Cardiac muscle cell (in vitro differentiated cells and primary cell): ENCODE data around the gene SPAG16. TPM values are rescaled to one million over a fixed set of nuclear protein-coding genes. Genes with fewer than 3 reads are reported as not detected.

Experiments
- DNase-seq, 2 donors: peaks; one replicate each; pipeline versions ENCODE4 v3.0.0 to v3.0.0-alpha.2; 2010 to 2017; ENCODE audit warnings: low read depth in 1 of 2, low spot score in 1 of 2
- H3K27ac ChIP-seq: fragments of 200-600 bp; sonication (generic); 2 replicates; pipeline ENCODE4 v1.5.1; 2016
- H3K27me3 ChIP-seq: fragments of 200-600 bp; sonication (generic); 2 replicates; pipeline ENCODE4 v1.6.0; 2016; ENCODE audit warnings: control low read depth
- H3K36me3 ChIP-seq: fragments of 200-600 bp; sonication (generic); 2 replicates; pipeline ENCODE4 v1.5.1; 2016; ENCODE audit warnings: control low read depth
- H3K4me1 ChIP-seq: fragments of 200-600 bp; sonication (generic); 2 replicates; pipeline ENCODE4 v1.8.1; 2017; ENCODE audit warnings: low read depth, mild to moderate bottlenecking, mixed run types
- H3K4me3 ChIP-seq: fragments of 200-600 bp; sonication (generic); 2 replicates; pipeline ENCODE4 v1.5.1; 2016; ENCODE audit warnings: mild to moderate bottlenecking
- H3K9me3 ChIP-seq: fragments of 200-600 bp; sonication (generic); 2 replicates; pipeline ENCODE4 v1.5.1; 2017; ENCODE audit warnings: low read depth, mild to moderate bottlenecking, control low read depth
- CTCF ChIP-seq: IDR thresholded peaks from 2 replicates; pipeline ENCODE4 v1.5.1; 2012; ENCODE audit warnings: low read depth, mild to moderate bottlenecking, low read length
- polyA plus RNA-seq: library from polyadenylated mRNA; unstranded; fragments of >200 nt; fragmentation: Nextera tagmentation; extraction: Ambion mirVana; gene quantifications from 2 replicates; pipeline ENCODE4 v1.2.1, GENCODE V29; 2016
- total RNA-seq: library from RNA; depleted of rRNA; stranded (reverse); fragments of >200 nt; gene quantifications from 2 replicates; pipeline ENCODE4 v1.2.3, GENCODE V29; 2016

SPAG16 gene
- total and polyA plus RNA-seq, 2 experiments from 2014 or later = 32.8 to 57.9 TPM

DNA sequence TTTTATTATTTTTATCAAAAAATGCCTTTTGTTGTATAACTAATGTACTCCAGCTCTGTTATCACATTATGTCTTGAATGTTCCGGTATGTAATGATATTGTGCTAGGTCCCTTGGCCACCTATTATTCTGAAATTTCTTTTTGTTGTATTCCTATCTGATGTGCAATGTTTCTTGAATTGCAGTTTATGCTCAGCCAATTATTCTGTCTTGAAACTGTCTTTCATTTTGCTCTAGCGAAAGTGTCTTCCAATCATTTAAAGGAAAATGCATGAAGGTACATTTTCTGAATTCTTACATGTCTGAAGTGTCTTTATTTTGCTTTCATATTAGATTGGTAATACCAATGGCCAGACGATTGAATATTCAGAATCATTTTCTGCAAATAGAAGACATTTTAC is 277.5 kb downstream of the SPAG16 start:
- Histone ChIP-seq H3K27ac (no peak overlapping the region), H3K27me3 (no peaks in the 10 kb centered on the region), H3K4me1 (peaks cover 7% of the 10 kb centered on the region), H3K4me3 (no peak overlapping the region), H3K36me3 (no peaks in the 10 kb centered on the region), H3K9me3 (no peaks in the 10 kb centered on the region)
- TF ChIP-seq CTCF = no peak
- no peak for DNase-seq

- H3K4me1 ChIP-seq = peaks cover 7% of the 10 kb centered on the region
- H3K36me3 ChIP-seq = no peaks in the 10 kb centered on the region
- H3K4me3 ChIP-seq = no peak overlapping the region
- no peaks in the 10 kb centered on the region for H3K27me3 ChIP-seq
- DNase-seq = no peak
- no peak for TF ChIP-seq CTCF
- H3K27ac ChIP-seq = no peak overlapping the region
- no peaks in the 10 kb centered on the region for H3K9me3 ChIP-seq
Observed at GRCh38 chr2:213562539-213563180, 278.4 kb downstream of the SPAG16 start.

GRCh38 chr2:213566846-213567245 is 282.6 kb downstream of the SPAG16 start:
- Histone ChIP-seq H3K4me1 (no peaks in the 10 kb centered on the region), H3K27ac (no peak overlapping the region), H3K36me3 (no peaks in the 10 kb centered on the region), H3K4me3 (no peak overlapping the region), H3K27me3 (no peaks in the 10 kb centered on the region), H3K9me3 (no peaks in the 10 kb centered on the region)
- DNase-seq = no peak
- no peak for TF ChIP-seq CTCF

- Histone ChIP-seq H3K9me3 (no peaks in the 10 kb centered on the region), H3K27ac (no peak overlapping the region), H3K27me3 (no peaks in the 10 kb centered on the region), H3K4me3 (no peak overlapping the region), H3K36me3 (no peaks in the 10 kb centered on the region), H3K4me1 (no peaks in the 10 kb centered on the region)
- TF ChIP-seq CTCF = no peak
- DNase-seq = no peak
Observed at GRCh38 chr2:213609570-213610170, 325.4 kb downstream of the SPAG16 start.

GRCh38 chr2:213627054-213627710 is 342.9 kb downstream of the SPAG16 start:
- H3K27me3 ChIP-seq = no peaks in the 10 kb centered on the region
- no peaks in the 10 kb centered on the region for H3K4me1 ChIP-seq
- no peaks in the 10 kb centered on the region for H3K9me3 ChIP-seq
- H3K36me3 ChIP-seq = no peaks in the 10 kb centered on the region
- H3K4me3 ChIP-seq = no peak overlapping the region
- H3K27ac ChIP-seq = no peak overlapping the region
- no peak for DNase-seq
- TF ChIP-seq CTCF = no peak
